GM10248 (cell line): Measurements from ENCODE around the gene CRYBB1.

Source experiments
- CTCF ChIA-PET: fragments of 300-600 bp; sonication (Branson Sonifier 250); formaldehyde crosslinking; extraction: SDS; loops from one replicate; lab custom pipeline; 2021; ENCODE audit warnings: antibody characterized with exemption; lab: Yijun Ruan, JAX
- POLR2A ChIA-PET: fragments of 350-650 bp; sonication (Branson Sonifier 250); formaldehyde crosslinking; extraction: SDS; loops from one replicate; lab custom pipeline; 2020; ENCODE audit warnings: antibody characterized with exemption; lab: Yijun Ruan, JAX
- DNase-seq: peaks from one replicate; pipeline ENCODE4 v3.0.0; 2012; ENCODE audit errors: extremely low spot score
- TF ChIP-seq, protein P1 (sequence below): IDR thresholded peaks from 2 replicates; pipeline ENCODE4 v1.5.1; 2012; ENCODE audit warnings: mild to moderate bottlenecking, low read depth; ENCODE audit errors: extremely low read depth, missing control alignments, control extremely low read depth

CRYBB1 gene

DNA sequence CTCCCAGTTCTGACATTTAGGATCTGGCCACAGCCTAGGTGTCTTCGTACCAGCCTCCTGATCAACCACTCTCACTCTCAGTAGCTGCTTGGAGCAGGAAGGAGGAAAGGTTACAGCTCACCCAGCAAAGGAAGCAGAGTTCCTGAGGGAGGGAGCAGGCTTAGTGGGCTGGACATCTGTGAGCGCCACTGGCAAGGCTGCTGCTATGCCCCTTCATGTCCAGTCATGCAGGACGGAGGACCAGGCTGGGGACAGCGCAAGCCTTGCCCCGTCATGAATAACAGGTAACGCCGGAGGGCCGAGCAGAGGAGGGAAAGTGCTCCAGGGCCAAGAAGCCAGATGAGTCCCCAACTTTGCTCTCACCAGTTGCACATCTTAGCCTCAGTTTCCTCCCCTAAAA lies 53.6 kb downstream of the CRYBB1 start:
- POLR2A ChIA-PET = no interaction called here
- CTCF ChIA-PET = interaction anchor here (1.3 to 1.6 kb wide), 3 partner anchors 9 to 72 kb away, joined by 3 to 6 read pairs (median 3); no protein-coding TSS in a partner anchor
- no peak for DNase-seq

GRCh38 chr22:26563022-26563421 lies 54.8 kb downstream of the CRYBB1 start:
- TF ChIP-seq, protein P1, sequence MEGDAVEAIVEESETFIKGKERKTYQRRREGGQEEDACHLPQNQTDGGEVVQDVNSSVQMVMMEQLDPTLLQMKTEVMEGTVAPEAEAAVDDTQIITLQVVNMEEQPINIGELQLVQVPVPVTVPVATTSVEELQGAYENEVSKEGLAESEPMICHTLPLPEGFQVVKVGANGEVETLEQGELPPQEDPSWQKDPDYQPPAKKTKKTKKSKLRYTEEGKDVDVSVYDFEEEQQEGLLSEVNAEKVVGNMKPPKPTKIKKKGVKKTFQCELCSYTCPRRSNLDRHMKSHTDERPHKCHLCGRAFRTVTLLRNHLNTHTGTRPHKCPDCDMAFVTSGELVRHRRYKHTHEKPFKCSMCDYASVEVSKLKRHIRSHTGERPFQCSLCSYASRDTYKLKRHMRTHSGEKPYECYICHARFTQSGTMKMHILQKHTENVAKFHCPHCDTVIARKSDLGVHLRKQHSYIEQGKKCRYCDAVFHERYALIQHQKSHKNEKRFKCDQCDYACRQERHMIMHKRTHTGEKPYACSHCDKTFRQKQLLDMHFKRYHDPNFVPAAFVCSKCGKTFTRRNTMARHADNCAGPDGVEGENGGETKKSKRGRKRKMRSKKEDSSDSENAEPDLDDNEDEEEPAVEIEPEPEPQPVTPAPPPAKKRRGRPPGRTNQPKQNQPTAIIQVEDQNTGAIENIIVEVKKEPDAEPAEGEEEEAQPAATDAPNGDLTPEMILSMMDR = peak; percentile 45
- ChIA-PET CTCF (interaction anchor here (1.6 kb wide), 1 partner anchor 10 kb away, joined by 6 read pairs; no protein-coding TSS in a partner anchor), POLR2A (no interaction called here)
- no peak for DNase-seq

More for the DNA sequence above, 53.6 kb downstream of the CRYBB1 start:
- TF ChIP-seq, protein P1 = no peak

GRCh38 chr22:26561756-26562417 lies 55.9 kb downstream of the CRYBB1 start:
- TF ChIP-seq, protein P1 = no peak
- DNase-seq = no peak
- ChIA-PET CTCF (interaction anchor here (1.1 to 1.2 kb wide), 2 partner anchors 25 to 149 kb away, joined by 3 read pairs; no protein-coding TSS in a partner anchor), POLR2A (no interaction called here)

DNA sequence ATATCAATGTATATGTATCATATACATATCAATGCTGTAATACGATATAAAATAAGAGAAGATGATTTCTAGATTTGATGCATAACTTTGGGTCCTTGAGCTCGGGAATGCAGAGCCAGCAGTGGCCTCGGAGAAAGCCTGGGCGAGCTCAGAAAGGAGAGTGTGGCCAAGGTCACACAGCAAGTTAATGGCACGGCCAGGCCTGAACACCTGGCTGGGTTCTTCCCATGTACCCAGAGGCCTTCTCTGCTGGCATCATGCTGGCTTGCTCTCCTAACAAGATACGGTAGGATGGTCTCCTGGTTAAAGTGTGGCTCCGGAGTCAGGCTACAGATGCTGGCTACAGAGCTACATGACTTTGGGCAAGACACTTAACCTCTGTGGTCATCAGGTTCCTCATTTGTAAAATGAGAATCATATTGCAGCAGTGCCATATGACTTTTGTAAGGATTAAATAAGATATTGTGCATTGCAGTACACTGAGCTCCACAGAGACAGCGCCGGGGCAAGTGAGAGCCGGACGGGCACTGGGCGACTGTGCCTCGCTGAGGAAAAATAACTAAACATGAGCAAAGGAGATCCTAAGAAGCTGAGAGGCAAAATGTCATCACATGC lies 57.8 kb downstream of the CRYBB1 start:
- DNase-seq = no peak
- ChIA-PET CTCF (no interaction called here), POLR2A (no interaction called here)
- TF ChIP-seq, protein P1 = no peak

DNA sequence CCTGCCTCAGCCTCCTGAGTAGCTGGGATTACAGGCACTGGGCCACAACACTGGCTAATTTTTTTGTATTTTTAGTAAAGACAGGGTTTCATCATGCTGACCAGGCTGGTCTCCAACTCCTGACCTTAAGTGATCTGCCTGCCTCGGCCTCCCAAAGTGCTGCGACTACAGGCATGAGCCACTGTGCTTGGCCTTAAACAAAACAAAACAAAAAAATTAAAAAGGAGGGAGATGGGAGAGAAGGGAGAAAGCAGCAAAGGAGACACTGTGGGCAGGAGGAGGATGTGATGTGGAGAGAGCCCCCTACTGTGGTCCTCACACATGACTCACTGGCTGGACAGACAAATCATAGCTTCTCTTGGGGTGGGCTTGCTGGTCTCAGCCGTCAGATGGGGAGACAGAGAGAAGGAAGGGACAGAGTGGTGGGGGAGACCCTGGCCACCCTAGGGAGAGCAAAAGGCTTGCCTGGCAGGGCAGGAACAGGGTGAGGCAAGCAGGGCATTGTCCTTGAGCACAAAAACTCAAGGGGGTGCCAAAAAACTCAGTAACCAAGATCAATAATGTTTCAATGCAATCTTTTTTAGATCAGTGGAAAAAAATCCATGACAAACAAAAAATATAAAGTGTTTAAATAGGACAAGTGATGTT lies 59.5 kb downstream of the CRYBB1 start:
- DNase-seq = no peak
- CTCF ChIA-PET = interaction anchor here (1.4 kb wide), 1 partner anchor 23 kb away, joined by 3 read pairs; no protein-coding TSS in a partner anchor
- POLR2A ChIA-PET = no interaction called here
- TF ChIP-seq, protein P1 = no peak

- CTCF ChIA-PET = interaction anchor here (1.4 kb wide), 1 partner anchor 21 kb away, joined by 3 read pairs; no protein-coding TSS in a partner anchor
- POLR2A ChIA-PET = no interaction called here
- TF ChIP-seq, protein P1 = no peak
- DNase-seq = no peak
Measured at GRCh38 chr22:26556904-26557303, 60.9 kb downstream of the CRYBB1 start.
